OCI-LY1 (cell line): ENCODE data around the gene PHLDB2.

Experiments used
- EZH2 ChIP-seq: fragments of 200-600 bp; sonication (generic), shearing (Covaris generic); IDR thresholded peaks from 2 replicates; pipeline ENCODE4 v1.8.0; 2017; ENCODE audit warnings: borderline replicate concordance, mixed run types, mild to moderate bottlenecking, antibody characterized with exemption, low read length, moderate library complexity, mixed read lengths
- TF ChIP-seq, protein P1 (sequence below): fragments of 200-600 bp; sonication (generic), shearing (Covaris generic); IDR thresholded peaks from 2 replicates; pipeline ENCODE4 v1.5.1; 2017; ENCODE audit warnings: mild to moderate bottlenecking, antibody characterized with exemption, low read length, moderate library complexity, mixed read lengths

DNA sequence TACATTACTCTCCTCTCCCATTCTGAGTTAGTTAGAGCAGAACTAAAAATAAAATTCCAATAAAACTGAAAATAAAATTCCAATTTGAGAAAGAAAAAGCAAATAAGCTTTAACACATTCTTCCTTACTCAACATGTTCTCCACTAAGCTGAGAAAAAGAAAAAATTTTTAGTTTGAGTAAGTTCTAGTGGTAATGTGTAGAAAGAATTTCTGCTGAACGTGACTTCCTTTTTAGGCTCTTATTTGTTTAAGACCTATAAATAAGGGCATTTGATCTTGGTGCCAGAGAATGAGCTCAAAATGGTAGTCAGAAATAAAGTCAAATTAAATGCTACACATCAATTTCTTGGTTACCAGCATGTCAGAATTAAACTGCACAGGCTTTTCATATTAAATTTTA lies 62.1 kb downstream of the PHLDB2 start:
- TF ChIP-seq EZH2, result no peak
- TF ChIP-seq, protein P1, sequence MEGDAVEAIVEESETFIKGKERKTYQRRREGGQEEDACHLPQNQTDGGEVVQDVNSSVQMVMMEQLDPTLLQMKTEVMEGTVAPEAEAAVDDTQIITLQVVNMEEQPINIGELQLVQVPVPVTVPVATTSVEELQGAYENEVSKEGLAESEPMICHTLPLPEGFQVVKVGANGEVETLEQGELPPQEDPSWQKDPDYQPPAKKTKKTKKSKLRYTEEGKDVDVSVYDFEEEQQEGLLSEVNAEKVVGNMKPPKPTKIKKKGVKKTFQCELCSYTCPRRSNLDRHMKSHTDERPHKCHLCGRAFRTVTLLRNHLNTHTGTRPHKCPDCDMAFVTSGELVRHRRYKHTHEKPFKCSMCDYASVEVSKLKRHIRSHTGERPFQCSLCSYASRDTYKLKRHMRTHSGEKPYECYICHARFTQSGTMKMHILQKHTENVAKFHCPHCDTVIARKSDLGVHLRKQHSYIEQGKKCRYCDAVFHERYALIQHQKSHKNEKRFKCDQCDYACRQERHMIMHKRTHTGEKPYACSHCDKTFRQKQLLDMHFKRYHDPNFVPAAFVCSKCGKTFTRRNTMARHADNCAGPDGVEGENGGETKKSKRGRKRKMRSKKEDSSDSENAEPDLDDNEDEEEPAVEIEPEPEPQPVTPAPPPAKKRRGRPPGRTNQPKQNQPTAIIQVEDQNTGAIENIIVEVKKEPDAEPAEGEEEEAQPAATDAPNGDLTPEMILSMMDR, result no peak
